ENCODE measurements around the gene PDE4D.

DNA sequence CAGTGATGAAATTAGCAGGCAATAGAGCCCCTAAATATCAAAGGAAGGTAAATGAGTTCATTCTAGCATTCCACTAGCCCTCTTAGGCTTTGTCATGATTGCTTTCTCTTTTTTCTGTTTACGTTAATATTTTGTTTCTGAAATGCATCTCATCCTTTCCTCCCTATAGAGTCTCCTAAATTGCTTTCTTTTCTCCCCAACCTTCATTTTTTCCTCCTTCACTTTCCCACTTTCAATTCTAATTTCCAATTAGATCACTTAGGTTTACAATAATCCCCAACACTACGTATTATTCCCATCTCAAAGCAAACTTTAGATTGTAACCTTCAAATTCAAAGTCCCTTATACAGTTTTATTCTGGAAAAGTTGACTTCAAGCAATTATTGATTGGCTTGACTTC is 751.4 kb downstream of the PDE4D start:
- TF ChIP-seq, protein P1, sequence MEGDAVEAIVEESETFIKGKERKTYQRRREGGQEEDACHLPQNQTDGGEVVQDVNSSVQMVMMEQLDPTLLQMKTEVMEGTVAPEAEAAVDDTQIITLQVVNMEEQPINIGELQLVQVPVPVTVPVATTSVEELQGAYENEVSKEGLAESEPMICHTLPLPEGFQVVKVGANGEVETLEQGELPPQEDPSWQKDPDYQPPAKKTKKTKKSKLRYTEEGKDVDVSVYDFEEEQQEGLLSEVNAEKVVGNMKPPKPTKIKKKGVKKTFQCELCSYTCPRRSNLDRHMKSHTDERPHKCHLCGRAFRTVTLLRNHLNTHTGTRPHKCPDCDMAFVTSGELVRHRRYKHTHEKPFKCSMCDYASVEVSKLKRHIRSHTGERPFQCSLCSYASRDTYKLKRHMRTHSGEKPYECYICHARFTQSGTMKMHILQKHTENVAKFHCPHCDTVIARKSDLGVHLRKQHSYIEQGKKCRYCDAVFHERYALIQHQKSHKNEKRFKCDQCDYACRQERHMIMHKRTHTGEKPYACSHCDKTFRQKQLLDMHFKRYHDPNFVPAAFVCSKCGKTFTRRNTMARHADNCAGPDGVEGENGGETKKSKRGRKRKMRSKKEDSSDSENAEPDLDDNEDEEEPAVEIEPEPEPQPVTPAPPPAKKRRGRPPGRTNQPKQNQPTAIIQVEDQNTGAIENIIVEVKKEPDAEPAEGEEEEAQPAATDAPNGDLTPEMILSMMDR (IDR thresholded peaks at IDR 0.05; ENCODE audit: insufficient read depth, low read length) = no peak
- no peak for TF ChIP-seq POLR2AphosphoS5 (IDR thresholded peaks at IDR 0.05; ENCODE audit: low read depth)
